ENCODE measurements around the gene PRKCZ. TPM values are rescaled to one million over a fixed set of nuclear protein-coding genes. Genes with fewer than 3 reads are reported as not detected.

PRKCZ gene
- total RNA-seq, 2 donors from 2014 or later = 9.6 to 10.9 TPM

DNA sequence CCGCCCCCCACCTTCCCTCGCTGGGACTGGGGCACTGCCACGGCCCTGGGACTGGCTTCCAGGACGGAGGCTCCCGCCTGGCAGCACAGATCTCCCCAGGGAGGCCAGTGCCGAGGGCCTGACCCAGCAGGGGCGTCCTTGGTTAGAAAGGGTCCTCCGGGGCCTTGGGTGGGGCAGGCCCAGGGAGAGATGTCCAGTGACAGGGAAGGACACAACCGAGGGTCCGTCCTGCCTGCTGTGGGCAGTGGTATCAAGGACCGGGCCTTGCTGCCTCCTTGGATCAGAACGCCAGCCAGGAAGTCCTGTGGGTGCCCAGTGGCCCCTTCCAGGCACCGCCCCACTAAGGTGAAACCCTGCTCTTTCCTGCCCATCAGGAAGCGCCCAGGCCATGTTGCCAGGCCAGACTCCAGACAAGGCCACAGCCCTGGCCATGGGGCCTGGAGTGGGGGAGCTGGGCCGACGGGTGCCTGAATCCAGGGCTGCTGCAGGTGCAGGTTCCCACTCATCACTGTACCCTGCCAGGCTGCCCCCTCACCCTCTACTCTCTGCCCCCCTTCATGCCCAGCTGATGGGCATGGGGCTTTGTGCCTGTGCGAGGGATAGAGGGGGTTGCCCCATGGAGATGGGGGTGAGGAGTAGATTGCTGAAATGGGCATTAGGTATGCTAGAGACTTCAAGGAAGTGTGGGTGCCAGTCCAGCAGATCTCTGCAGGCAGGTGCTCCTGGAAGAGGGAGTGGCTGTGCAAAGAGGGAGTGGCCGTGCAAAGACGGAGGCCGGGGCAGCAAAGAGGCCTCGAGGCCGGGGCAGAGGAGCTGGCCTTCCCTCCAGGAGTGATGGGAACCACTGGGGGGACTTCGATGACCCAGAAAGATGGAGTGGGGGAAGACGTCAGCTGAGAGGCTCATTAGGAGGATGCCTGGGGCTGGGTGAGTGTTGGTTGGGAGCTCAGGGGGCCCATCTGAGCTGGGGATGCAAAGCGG lies 2.2 kb upstream of the PRKCZ start:
- no peak for ATAC-seq
- intact Hi-C loops (cut with DNase I) = no loop called here
- DNase-seq = no peak
- H3K9me3 ChIP-seq = no peaks in the 10 kb centered on the region
- H3K4me1 ChIP-seq = peaks cover 38% of the 10 kb centered on the region
- no peak overlapping the region for H3K27ac ChIP-seq
- no peaks in the 10 kb centered on the region for H3K36me3 ChIP-seq (replicated peaks in 1 of 2; ENCODE audit: insufficient read depth in 1 of 2, low read depth in 2 of 2)
- no peak for TF ChIP-seq POLR2A (IDR thresholded peaks at IDR 0.05)
- TF ChIP-seq, protein P1, sequence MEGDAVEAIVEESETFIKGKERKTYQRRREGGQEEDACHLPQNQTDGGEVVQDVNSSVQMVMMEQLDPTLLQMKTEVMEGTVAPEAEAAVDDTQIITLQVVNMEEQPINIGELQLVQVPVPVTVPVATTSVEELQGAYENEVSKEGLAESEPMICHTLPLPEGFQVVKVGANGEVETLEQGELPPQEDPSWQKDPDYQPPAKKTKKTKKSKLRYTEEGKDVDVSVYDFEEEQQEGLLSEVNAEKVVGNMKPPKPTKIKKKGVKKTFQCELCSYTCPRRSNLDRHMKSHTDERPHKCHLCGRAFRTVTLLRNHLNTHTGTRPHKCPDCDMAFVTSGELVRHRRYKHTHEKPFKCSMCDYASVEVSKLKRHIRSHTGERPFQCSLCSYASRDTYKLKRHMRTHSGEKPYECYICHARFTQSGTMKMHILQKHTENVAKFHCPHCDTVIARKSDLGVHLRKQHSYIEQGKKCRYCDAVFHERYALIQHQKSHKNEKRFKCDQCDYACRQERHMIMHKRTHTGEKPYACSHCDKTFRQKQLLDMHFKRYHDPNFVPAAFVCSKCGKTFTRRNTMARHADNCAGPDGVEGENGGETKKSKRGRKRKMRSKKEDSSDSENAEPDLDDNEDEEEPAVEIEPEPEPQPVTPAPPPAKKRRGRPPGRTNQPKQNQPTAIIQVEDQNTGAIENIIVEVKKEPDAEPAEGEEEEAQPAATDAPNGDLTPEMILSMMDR (IDR thresholded peaks at IDR 0.05) = no peak
- WGBS, 2 donors = 66 to 69% methylated on average over 13 to 21 of the region's 25 CpGs
- H3K4me3 ChIP-seq = no peak overlapping the region
- no peaks in the 10 kb centered on the region for H3K27me3 ChIP-seq

DNA sequence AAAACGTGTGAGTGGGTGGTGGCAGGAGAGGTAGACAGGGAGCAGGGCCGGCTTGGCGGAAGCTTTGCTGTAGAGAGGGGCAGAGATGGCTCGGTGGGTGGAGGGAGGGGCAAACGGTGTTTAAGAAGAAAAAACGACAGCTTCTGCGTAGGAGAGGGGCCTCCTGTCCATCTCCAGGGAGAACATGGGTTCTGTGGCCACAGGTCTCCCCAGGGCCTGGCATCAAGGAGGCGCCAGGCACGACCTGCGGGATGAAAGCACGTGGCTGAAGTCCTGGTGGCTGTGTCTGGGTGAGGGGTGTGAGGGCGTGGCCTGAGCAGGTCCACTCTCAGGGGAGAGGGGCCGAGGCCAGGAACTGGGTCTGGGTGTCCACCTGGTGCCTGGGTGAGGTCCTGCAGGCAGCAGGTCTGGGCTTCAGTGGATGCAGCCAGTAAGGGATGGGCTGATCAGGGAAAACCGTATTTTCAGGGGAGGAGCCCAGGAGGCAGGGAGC lies 940 bp upstream of the PRKCZ start:
- Histone ChIP-seq H3K27ac (peak overlapping the region in 3 of 4 donors; percentile 63 to 79 (median 67)), H3K27me3 (no peaks in the 10 kb centered on the region), H3K9me3 (no peaks in the 10 kb centered on the region), H3K36me3 (replicated peaks in 1 of 2; ENCODE audit: insufficient read depth in 1 of 2, low read depth in 2 of 2) (no peaks in the 10 kb centered on the region), H3K4me3 (no peak overlapping the region), H3K4me1 (peaks cover 38% of the 10 kb centered on the region)
- 45 to 55% methylated on average over 10 to 14 of the region's 14 CpGs for WGBS, 2 donors
- intact Hi-C loops (cut with DNase I) = no loop called here
- TF ChIP-seq POLR2A (IDR thresholded peaks at IDR 0.05) = no peak
- TF ChIP-seq, protein P1 (IDR thresholded peaks at IDR 0.05) = peak in 5 of 7 experiments; percentile 10 to 54 (median 49)
- peak; percentile 11 for ATAC-seq
- DNase-seq = peak; percentile 46 to 58 (median 54)

DNA sequence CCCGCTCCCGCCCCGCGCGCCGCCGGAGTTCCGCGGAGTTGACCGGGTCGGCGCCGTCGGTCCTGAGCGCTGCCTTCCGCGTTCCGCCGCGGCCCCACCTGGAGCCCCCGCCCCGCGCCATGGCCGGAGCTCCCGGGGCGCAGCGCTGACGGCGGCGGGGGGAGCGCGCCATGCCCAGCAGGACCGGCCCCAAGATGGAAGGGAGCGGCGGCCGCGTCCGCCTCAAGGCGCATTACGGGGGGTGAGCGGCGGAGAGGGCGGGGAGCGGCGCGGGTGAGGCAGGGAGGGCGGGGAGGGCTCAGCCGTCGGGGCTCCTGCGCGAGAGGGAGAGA lies 216 bp downstream of the PRKCZ start:
- WGBS, 2 donors = 0% methylated on average over 3 of the region's 51 CpGs; no CpG with 5 or more reads in 1 of the 2 donors

DNA sequence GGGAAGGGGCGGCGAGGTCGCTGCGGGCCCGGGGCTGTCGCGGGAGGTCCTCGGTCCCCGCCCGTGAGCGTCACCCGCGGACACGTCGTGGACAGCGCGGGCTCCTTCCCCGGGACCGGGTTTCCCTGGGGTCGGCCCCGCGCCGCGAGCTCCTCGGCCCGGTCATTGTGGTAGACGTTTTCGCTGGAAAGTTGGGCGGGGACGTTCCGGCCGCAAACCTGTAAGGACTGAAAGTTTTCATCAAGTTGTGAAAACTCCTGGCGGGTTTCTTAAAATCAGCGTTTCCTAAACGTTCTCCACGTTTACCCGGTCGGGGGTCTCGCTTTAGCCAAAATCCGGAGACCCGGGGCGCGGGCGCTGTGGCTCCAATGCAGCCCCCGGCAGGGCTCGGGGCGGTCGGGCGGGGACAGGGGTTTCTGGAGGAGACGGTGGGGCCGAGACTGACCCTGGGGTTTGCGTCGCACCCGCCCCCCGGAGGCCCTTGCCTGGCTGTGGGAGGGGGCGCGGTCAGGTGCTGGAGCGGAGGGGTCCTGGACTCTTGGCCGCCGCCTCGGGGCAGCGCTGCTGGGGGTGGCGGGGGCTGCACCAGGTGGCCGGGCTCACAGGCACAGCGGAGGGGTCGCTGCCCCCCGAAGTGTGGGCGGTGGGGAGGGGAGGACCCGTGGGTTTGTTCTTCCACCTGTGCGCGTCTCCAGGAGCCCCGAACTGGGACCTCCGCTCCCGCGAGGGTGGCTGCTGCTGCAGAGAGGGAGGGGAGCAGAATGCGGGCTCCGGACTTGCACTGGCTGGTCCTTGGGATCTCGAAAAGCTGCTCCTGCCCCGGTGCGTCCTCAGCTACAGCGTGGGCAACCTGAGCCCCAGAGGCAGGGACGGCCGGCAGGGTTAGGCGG lies 827 bp downstream of the PRKCZ start:
- H3K4me3 ChIP-seq = peak overlapping the region; percentile 37 to 67
- peaks cover 28% of the 10 kb centered on the region for H3K4me1 ChIP-seq
- H3K27me3 ChIP-seq = no peaks in the 10 kb centered on the region
- H3K27ac ChIP-seq = peak overlapping the region; percentile 11 to 79 (median 68)
- no peaks in the 10 kb centered on the region for H3K9me3 ChIP-seq
- DNase-seq (peak in 1 of 4 donors; percentile 24), ATAC-seq (peak; percentile 2)
- no peaks in the 10 kb centered on the region for H3K36me3 ChIP-seq (replicated peaks in 1 of 2; ENCODE audit: insufficient read depth in 1 of 2, low read depth in 2 of 2)
- TF ChIP-seq POLR2A (IDR thresholded peaks at IDR 0.05) = no peak
- TF ChIP-seq, protein P1 (IDR thresholded peaks at IDR 0.05) = no peak
- WGBS, 2 donors = 7% methylated on average over 14 to 78 of the region's 84 CpGs
- intact Hi-C loops (cut with DNase I) = no loop called here

More for the DNA sequence above, 216 bp downstream of the PRKCZ start:
- no peaks in the 10 kb centered on the region for H3K27me3 ChIP-seq
- DNase-seq = no peak
- intact Hi-C loops (cut with DNase I) = no loop called here
- no peaks in the 10 kb centered on the region for H3K36me3 ChIP-seq (replicated peaks in 1 of 2; ENCODE audit: insufficient read depth in 1 of 2, low read depth in 2 of 2)
- peaks cover 28% of the 10 kb centered on the region for H3K4me1 ChIP-seq
- H3K9me3 ChIP-seq = no peaks in the 10 kb centered on the region
- TF ChIP-seq, protein P1 (IDR thresholded peaks at IDR 0.05) = no peak
- TF ChIP-seq POLR2A (IDR thresholded peaks at IDR 0.05) = no peak
- peak overlapping the region; percentile 11 to 79 (median 68) for H3K27ac ChIP-seq
- peak; percentile 40 for ATAC-seq
- peak overlapping the region; percentile 37 to 67 for H3K4me3 ChIP-seq
